Liver (tissue), 9 donors: Measurements from ENCODE around the gene VPS26A. TPM values are rescaled to one million over a fixed set of nuclear protein-coding genes. Genes with fewer than 3 reads are reported as not detected.

Experiments
- DNase-seq: peaks from one replicate; pipeline ENCODE4 v3.0.0-alpha.2; 2017; ENCODE audit warnings: low spot score
- H3K27ac ChIP-seq, 2 donors: one replicate each; pipeline ENCODE4 v1.7.0; 2013; ENCODE audit warnings: inconsistent platforms in 2 of 2, low read length in 2 of 2, control low read depth in 1 of 2, low read depth in 1 of 2, mild to moderate bottlenecking in 1 of 2
- H3K27me3 ChIP-seq, 4 donors: one replicate each; pipeline versions ENCODE4 v1.6.1 to v1.7.0; 2013; ENCODE audit warnings: low read length in 3 of 4, inconsistent platforms in 1 of 4, mild to moderate bottlenecking in 1 of 4, moderate library complexity in 1 of 4; ENCODE audit not compliant: control insufficient read depth in 4 of 4, insufficient read depth in 4 of 4
- H3K36me3 ChIP-seq, 4 donors: one replicate each; pipeline versions ENCODE4 v1.6.1 to v1.7.0; 2013; ENCODE audit warnings: low read length in 3 of 4, mild to moderate bottlenecking in 3 of 4, low read depth in 1 of 4, moderate library complexity in 1 of 4; ENCODE audit not compliant: control insufficient read depth in 4 of 4, insufficient read depth in 3 of 4
- H3K4me1 ChIP-seq, 4 donors: one replicate each; pipeline versions ENCODE4 v1.6.1 to v1.7.0; 2013; ENCODE audit warnings: low read length in 3 of 4, mild to moderate bottlenecking in 3 of 4, moderate library complexity in 1 of 4; ENCODE audit not compliant: control insufficient read depth in 4 of 4, insufficient read depth in 4 of 4
- H3K4me3 ChIP-seq, 3 donors: one replicate each; pipeline versions ENCODE4 v1.6.1 to v1.7.0; 2013; ENCODE audit warnings: low read length in 3 of 3, control low read depth in 1 of 3, low read depth in 1 of 3, mild to moderate bottlenecking in 1 of 3
- H3K9ac ChIP-seq, 2 donors: one replicate each; pipeline ENCODE4 v1.7.0; 2013; ENCODE audit warnings: low read length in 2 of 2, mild to moderate bottlenecking in 2 of 2, moderate library complexity in 2 of 2, control low read depth in 1 of 2, low read depth in 1 of 2
- H3K9me3 ChIP-seq, 4 donors: one replicate each; pipeline versions ENCODE4 v1.6.1 to v1.7.0; 2013; ENCODE audit warnings: low read length in 3 of 4; ENCODE audit not compliant: control insufficient read depth in 4 of 4
- EGR1 ChIP-seq, 2 donors: IDR thresholded peaks; 2 replicates each; pipeline ENCODE4 v1.6.1; 2016 to 2018; ENCODE audit warnings: antibody characterized with exemption in 2 of 2, low read depth in 2 of 2
- FOXA1 ChIP-seq: IDR thresholded peaks from 2 replicates; pipeline ENCODE4 v1.6.1; 2016; ENCODE audit warnings: antibody characterized with exemption
- FOXA2 ChIP-seq: IDR thresholded peaks from 2 replicates; pipeline ENCODE4 v1.6.1; 2016; ENCODE audit warnings: antibody characterized with exemption
- GABPA ChIP-seq, 2 donors: IDR thresholded peaks in 1 of 2; conservative IDR thresholded peaks in 1 of 2; 2 replicates each; pipeline ENCODE4 v1.6.1; 2016; ENCODE audit warnings: antibody characterized with exemption in 2 of 2, mild to moderate bottlenecking in 1 of 2, moderate library complexity in 1 of 2
- HNF4A ChIP-seq, 2 donors: conservative IDR thresholded peaks; 2 replicates each; pipeline ENCODE4 v1.6.1; 2016; ENCODE audit warnings: antibody characterized with exemption in 2 of 2, mild to moderate bottlenecking in 2 of 2
- HNF4G ChIP-seq: IDR thresholded peaks from 2 replicates; pipeline ENCODE4 v1.6.1; 2016; ENCODE audit warnings: antibody characterized with exemption
- JUND ChIP-seq, 2 donors: IDR thresholded peaks; 2 replicates each; pipeline ENCODE4 v1.6.1; 2016; ENCODE audit warnings: antibody characterized with exemption in 2 of 2
- NR2F2 ChIP-seq: IDR thresholded peaks from 2 replicates; pipeline ENCODE4 v1.6.1; 2016; ENCODE audit warnings: antibody characterized with exemption
- RAD21 ChIP-seq, 2 donors: IDR thresholded peaks; 2 replicates each; pipeline ENCODE4 v1.6.1; 2016; ENCODE audit warnings: antibody characterized with exemption in 2 of 2, mild to moderate bottlenecking in 2 of 2
- REST ChIP-seq: IDR thresholded peaks from 2 replicates; pipeline ENCODE4 v1.6.1; 2016; ENCODE audit warnings: antibody characterized with exemption, mild to moderate bottlenecking
- RXRA ChIP-seq, 2 donors: IDR thresholded peaks; 2 replicates each; pipeline ENCODE4 v1.6.1; 2017 to 2018; ENCODE audit warnings: antibody characterized with exemption in 2 of 2, mild to moderate bottlenecking in 1 of 2
- SP1 ChIP-seq: IDR thresholded peaks from 2 replicates; pipeline ENCODE4 v1.6.1; 2018; ENCODE audit warnings: antibody characterized with exemption, mild to moderate bottlenecking
- TAF1 ChIP-seq: conservative IDR thresholded peaks from 2 replicates; pipeline ENCODE4 v1.6.1; 2016; ENCODE audit warnings: antibody characterized with exemption, mild to moderate bottlenecking
- YY1 ChIP-seq: IDR thresholded peaks from 2 replicates; pipeline ENCODE4 v1.6.1; 2016; ENCODE audit warnings: antibody characterized with exemption, mild to moderate bottlenecking
- ZBTB33 ChIP-seq: IDR thresholded peaks from 2 replicates; pipeline ENCODE4 v1.6.1; 2016; ENCODE audit warnings: antibody characterized with exemption
- WGBS: extraction: QIAGEN DNeasy Blood & Tissue Kit; methylation state at CpG from one replicate; pipeline ENCODE4 v1.1.7; 2013; 5-methylcytosine and 5-hydroxymethylcytosine counted together
- polyA plus RNA-seq, 2 donors: library from polyadenylated mRNA; stranded (reverse) in 1 of 2; unstranded in 1 of 2; fragments of 200-250 nt in 1 of 2; fragments of >200 nt in 1 of 2; fragmentation: Nextera tagmentation in 1 of 2; extraction: Ambion mirVana in 1 of 2; gene quantifications; one replicate each; pipeline versions ENCODE4 v1.2.1 to v1.2.3, GENCODE V29; 2013 to 2015
- total RNA-seq, 2 donors: library from RNA; depleted of rRNA; stranded (reverse); fragments of >200 nt; gene quantifications; one replicate each; pipeline ENCODE4 v1.2.3, GENCODE V29; 2014
- TF ChIP-seq, protein P1 (sequence below): IDR thresholded peaks from 2 replicates; pipeline ENCODE4 v1.6.1; 2016; ENCODE audit warnings: antibody characterized with exemption
- donor health status: healthy.
- donor health status: healthy.
- donor health status: healthy.
- donor health status: healthy.
- donor health status: healthy.

Gene VPS26A
- total and polyA plus RNA-seq, 4 donors = 10.9 to 21.4 (median 14.5) TPM

DNA sequence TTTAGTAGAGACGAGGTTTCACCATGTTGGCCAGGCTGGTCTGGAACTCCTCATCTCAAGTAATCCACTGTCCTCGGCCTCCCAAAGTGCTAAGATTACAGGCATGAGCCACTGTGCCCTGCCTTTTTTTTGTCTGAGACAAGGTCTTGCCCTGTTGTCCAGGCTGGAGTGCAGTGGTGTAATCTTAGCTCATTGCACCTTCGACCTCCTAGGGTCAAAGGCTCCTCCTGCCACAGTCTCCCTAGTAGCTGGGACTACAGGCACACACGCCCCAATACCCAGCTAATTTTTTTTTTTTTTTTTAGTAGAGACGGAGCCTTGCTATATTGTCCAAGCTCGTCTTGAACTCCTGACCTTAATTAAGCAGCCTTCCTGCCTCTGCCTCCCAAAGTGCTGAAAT is 29.2 kb downstream of the VPS26A start:
- Histone ChIP-seq H3K4me1 (peaks cover 0 to 2% (median 0%) of the 10 kb centered on the region in 4 donors), H3K9me3 (no peaks in the 10 kb centered on the region), H3K9ac (no peak overlapping the region), H3K27ac (no peak overlapping the region), H3K36me3 (peaks cover 0 to 5% (median 3%) of the 10 kb centered on the region in 4 donors), H3K4me3 (no peak overlapping the region), H3K27me3 (no peaks in the 10 kb centered on the region)
- TF ChIP-seq HNF4A (conservative IDR thresholded peaks at IDR 0.05) (peak; percentile 9 to 74), ZBTB33 (no peak)
- 81% methylated on average over 6 of the region's 6 CpGs for WGBS
- DNase-seq = no peak

GRCh38 chr10:69160809-69161241 is 36.8 kb downstream of the VPS26A start:
- no peak for TF ChIP-seq REST
- H3K27me3 ChIP-seq = no peaks in the 10 kb centered on the region
- peaks cover 8 to 32% (median 22%) of the 10 kb centered on the region in 4 donors for H3K36me3 ChIP-seq
- 95% methylated on average over 2 of the region's 2 CpGs for whole genome bisulfite sequencing
- DNase-seq = no peak
- H3K4me3 ChIP-seq = no peak overlapping the region
- no peaks in the 10 kb centered on the region for H3K4me1 ChIP-seq
- no peaks in the 10 kb centered on the region for H3K9me3 ChIP-seq
- H3K27ac ChIP-seq = no peak overlapping the region
- H3K9ac ChIP-seq = no peak overlapping the region

DNA sequence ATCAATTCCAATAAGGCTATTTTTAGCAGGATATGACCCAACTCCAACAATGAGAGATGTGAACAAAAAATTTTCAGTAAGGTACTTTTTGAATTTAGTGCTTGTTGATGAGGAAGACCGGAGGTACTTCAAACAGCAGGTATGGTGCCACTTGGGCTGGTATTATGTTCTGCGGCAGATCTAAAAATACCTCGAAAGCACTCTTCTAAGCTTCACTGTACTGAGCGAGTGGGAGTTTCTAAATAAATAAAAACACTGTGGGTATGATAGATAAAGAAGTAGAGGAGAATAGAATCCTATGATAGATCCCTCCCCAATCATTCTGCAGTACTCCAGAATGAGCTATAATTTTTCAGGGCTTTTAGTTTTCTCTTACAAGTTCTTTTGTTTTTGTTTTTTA is 44.5 kb downstream of the VPS26A start:
- Histone ChIP-seq H3K36me3 (peaks cover 7 to 46% (median 37%) of the 10 kb centered on the region in 4 donors), H3K27ac (no peak overlapping the region), H3K9me3 (no peaks in the 10 kb centered on the region), H3K27me3 (no peaks in the 10 kb centered on the region), H3K9ac (no peak overlapping the region), H3K4me1 (no peaks in the 10 kb centered on the region), H3K4me3 (no peak overlapping the region)
- no peak for DNase-seq
- TF ChIP-seq HNF4A (conservative IDR thresholded peaks at IDR 0.05) (no peak), JUND (IDR thresholded peaks at IDR 0.05) (no peak), NR2F2 (no peak), RXRA (IDR thresholded peaks at IDR 0.05) (no peak), YY1 (no peak), FOXA1 (no peak), TAF1 (no peak), EGR1 (IDR thresholded peaks at IDR 0.05; ENCODE audit: low read depth in 2 of 2) (no peak), REST (no peak), SP1 (no peak), ZBTB33 (no peak), RAD21 (IDR thresholded peaks at IDR 0.05) (no peak), GABPA (IDR thresholded peaks at IDR 0.05 in 1 of 2, conservative IDR thresholded peaks at IDR 0.05 in 1 of 2) (no peak), FOXA2 (no peak), HNF4G (no peak)
- TF ChIP-seq, protein P1, sequence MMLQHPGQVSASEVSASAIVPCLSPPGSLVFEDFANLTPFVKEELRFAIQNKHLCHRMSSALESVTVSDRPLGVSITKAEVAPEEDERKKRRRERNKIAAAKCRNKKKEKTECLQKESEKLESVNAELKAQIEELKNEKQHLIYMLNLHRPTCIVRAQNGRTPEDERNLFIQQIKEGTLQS = no peak
- 97% methylated on average over 4 of the region's 4 CpGs for WGBS
